NB4 (cell line): ENCODE data around the gene CSMD2.

Source experiments
- DNase-seq: peaks from one replicate; pipeline ENCODE4 v3.0.0; 2010; ENCODE audit warnings: low read depth
- H3K4me3 ChIP-seq: one replicate; pipeline ENCODE4 v1.5.1; 2011; ENCODE audit warnings: mild to moderate bottlenecking, low read depth, low read length, moderate library complexity
- MYC ChIP-seq: IDR thresholded peaks from 2 replicates; pipeline ENCODE4 v1.6.1; 2011; ENCODE audit warnings: low read depth, low read length
- POLR2A ChIP-seq: IDR thresholded peaks from 2 replicates; pipeline ENCODE4 v1.6.1; 2011; ENCODE audit warnings: mild to moderate bottlenecking; ENCODE audit not compliant: insufficient read length; ENCODE audit errors: extremely low read depth
- TF ChIP-seq, protein P1 (sequence below): IDR thresholded peaks from 2 replicates; pipeline ENCODE4 v1.6.1; 2011; ENCODE audit warnings: low read depth, low read length
- TF ChIP-seq, protein P2 (sequence below): IDR thresholded peaks from one replicate; pipeline ENCODE4 v1.5.1; 2012; ENCODE audit warnings: low read depth, low read length

The CSMD2 gene

DNA sequence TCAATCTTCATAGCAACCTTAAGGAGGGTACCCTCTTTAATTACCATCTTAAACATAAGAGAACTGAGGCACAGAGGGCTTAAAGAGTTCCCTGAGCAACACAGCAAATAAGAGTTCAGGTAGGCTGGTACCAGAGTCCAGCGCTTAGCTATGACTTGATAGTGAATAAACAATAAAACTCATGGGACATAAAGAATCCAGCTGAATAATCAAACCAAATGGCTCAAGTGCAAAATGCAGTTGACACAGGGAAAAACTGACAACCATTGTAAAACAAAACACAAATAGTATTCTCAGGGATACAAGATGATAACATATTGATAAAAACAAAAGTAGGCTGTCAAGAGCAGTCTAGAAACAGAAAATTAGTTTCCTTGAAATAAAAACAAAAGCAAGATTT lies 478.0 kb downstream of the CSMD2 start:
- H3K4me3 ChIP-seq, result no peak overlapping the region
- DNase-seq, result no peak

DNA sequence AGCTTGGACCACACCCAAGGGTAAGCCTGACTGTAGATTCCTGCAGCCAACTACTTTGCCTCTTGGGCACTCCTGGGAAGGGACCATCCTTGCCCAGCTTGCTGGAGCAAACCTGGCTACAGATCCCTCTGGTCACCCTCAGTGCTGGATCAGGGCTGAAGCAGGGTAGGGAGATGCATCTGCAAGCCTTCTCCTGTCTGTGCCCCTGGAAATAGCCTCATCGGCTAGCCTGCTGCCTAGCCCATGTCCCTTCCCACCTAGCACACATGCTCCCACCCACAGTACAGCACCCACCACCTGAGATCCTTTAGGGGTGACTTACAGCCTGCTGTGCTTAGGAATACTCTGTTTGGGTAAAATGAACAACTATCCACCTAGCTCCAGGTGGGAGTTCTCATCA lies 478.5 kb downstream of the CSMD2 start:
- TF ChIP-seq MYC (no peak), POLR2A (no peak)
- TF ChIP-seq, protein P1, sequence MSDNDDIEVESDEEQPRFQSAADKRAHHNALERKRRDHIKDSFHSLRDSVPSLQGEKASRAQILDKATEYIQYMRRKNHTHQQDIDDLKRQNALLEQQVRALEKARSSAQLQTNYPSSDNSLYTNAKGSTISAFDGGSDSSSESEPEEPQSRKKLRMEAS, result no peak
- no peak for DNase-seq
- H3K4me3 ChIP-seq, result no peak overlapping the region

More for the DNA sequence above, 478.0 kb downstream of the CSMD2 start:
- TF ChIP-seq, protein P1, result no peak
- TF ChIP-seq, protein P2, sequence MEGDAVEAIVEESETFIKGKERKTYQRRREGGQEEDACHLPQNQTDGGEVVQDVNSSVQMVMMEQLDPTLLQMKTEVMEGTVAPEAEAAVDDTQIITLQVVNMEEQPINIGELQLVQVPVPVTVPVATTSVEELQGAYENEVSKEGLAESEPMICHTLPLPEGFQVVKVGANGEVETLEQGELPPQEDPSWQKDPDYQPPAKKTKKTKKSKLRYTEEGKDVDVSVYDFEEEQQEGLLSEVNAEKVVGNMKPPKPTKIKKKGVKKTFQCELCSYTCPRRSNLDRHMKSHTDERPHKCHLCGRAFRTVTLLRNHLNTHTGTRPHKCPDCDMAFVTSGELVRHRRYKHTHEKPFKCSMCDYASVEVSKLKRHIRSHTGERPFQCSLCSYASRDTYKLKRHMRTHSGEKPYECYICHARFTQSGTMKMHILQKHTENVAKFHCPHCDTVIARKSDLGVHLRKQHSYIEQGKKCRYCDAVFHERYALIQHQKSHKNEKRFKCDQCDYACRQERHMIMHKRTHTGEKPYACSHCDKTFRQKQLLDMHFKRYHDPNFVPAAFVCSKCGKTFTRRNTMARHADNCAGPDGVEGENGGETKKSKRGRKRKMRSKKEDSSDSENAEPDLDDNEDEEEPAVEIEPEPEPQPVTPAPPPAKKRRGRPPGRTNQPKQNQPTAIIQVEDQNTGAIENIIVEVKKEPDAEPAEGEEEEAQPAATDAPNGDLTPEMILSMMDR, result no peak
- TF ChIP-seq POLR2A (no peak), MYC (no peak)

DNA sequence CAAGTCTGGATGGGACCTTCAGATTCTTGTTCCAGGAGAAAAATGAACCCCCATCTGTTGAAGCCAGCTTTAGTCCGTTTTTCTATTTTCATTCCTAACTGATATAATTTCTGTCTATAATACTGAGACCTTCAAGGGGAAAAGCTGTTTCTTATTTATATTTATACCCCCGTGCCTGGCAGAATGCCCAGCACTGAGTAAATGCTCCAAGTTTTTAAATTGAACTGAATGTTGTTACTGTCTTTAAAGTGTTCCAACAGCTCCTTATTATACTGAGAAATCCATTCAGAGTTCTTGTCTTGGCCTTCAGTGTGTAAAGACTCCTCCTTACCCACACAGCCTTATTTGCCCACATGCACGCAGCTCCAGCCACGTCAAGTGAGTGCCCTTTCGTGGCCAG lies 479.8 kb downstream of the CSMD2 start:
- no peak for DNase-seq
- TF ChIP-seq POLR2A (no peak), MYC (no peak)
- TF ChIP-seq, protein P1, result no peak
- TF ChIP-seq, protein P2, result no peak
- no peak overlapping the region for H3K4me3 ChIP-seq

DNA sequence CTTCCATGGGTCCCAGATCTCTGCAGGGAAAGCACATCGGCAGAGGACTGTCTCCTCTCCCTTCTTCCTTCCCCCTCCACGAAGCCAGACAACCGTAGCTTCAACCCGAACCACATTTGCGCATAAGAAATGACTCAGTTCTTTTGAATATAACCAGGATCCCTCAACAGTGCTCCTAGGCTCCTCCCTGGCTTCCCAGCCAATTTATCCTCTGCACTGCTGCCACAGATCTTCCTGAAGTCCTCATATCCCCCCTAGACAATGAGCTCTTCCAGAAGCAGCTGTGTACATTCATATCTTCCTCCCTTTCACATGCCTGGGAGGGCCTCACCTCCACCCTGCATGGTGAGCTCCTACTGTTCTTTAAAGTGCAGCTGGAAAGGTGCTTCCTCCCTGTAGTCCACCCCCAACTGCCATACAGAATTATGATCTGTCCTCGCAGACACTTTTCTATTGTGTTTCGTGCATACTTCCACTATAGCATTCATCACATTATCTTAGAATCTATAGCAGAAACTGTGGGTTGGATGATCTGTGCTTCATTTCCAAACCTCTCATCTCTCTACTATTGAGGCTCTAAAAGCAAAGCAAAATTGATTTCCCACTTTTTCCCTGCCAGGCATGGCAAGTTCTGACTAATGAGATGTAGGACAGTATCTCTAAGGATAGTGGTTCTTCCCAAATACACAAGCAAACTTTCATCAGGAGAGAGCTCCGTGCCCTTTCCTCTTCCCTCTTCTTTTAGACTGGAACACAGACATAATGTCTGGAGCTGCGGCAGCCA lies 480.4 kb downstream of the CSMD2 start:
- DNase-seq, result no peak
- no peak overlapping the region for H3K4me3 ChIP-seq
- TF ChIP-seq MYC, result no peak
- TF ChIP-seq, protein P2, result no peak
- TF ChIP-seq, protein P1, result no peak
- TF ChIP-seq POLR2A, result no peak

DNA sequence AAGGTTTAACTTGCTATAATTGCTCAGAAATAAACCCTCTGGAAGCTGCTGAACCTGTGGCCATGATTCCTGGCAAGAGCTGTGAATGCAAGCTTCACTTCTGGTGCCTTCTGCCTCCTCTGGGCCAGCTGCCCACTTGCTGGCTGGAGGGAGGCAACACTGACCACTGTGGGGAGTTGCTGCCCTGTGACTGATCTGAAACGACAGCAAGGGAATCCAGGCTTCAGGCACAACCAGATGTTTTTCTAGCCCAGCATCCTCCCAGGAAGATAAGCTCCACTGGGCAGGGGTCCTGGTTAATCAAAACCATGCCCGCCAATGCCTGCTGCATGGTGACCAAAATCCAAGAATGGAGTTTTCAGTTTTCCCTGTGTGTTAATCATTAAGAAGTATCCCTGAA lies 481.1 kb downstream of the CSMD2 start:
- TF ChIP-seq MYC (no peak), POLR2A (no peak)
- TF ChIP-seq, protein P2, result no peak
- TF ChIP-seq, protein P1, result no peak
- no peak overlapping the region for H3K4me3 ChIP-seq
- no peak for DNase-seq

DNA sequence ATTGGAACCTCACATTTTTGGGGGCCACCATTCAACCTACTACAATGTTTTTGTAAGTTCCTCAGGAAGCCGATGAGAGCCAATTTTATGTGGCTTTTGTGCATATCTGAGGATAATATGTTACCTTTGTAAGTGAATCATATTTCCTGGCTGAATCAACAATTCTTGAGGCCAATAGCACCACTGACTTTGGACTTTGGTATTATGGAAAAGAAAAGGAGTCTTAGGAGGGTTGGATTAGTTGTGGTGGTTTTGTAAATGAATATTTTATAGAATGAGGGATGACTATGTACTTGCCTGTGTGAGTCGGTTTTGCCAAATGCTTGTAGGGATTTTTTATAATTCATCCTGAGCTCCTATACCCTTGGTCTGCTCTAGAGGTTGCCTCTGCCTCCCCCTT lies 482.7 kb downstream of the CSMD2 start:
- no peak for DNase-seq
- H3K4me3 ChIP-seq, result no peak overlapping the region
- TF ChIP-seq, protein P1, result no peak
- TF ChIP-seq MYC, result no peak
- TF ChIP-seq POLR2A, result no peak
- TF ChIP-seq, protein P2, result no peak
